Lung microvascular endothelial cell (primary cell): ENCODE data around the gene LY9. TPM values are rescaled to one million over a fixed set of nuclear protein-coding genes. Genes with fewer than 3 reads are reported as not detected.
"Not testable (repeated sequence)": the region's sequence is repeated elsewhere in the genome, so short reads cannot be mapped to it uniquely, and the experiment has no call there.

Experiments
- DNase-seq, 2 donors: peaks; one replicate each; pipeline versions ENCODE4 v3.0.0 to v3.0.0-alpha.2; 2010; ENCODE audit warnings: low read depth in 2 of 2
- total RNA-seq: library from RNA; depleted of rRNA; stranded (reverse); fragments of >200 nt; gene quantifications from 2 replicates; pipeline ENCODE4 v1.2.1, GENCODE V29; 2014

The LY9 gene
- total RNA-seq, 1 donor from 2014 or later = not detected

DNA sequence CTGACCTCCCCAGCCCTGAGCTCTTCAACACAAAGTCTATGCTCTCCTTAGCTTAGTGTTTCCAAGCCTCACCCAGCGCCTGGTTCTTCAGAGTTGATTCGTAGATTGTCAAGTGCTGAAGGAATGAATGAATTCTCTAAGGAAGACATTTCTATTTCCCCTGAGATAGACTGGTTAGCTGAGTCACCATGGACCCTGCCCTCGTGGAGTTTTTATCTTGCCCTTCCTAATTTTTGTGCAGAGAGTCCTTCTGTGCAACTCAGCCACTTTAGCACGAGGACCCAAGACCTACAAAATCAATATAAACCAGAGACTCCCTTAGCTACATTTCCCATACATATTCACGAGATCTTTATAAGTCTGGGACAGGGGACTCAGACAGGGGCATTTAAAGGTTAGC, 69.4 kb downstream of the LY9 start:
- DNase-seq = no peak

DNA sequence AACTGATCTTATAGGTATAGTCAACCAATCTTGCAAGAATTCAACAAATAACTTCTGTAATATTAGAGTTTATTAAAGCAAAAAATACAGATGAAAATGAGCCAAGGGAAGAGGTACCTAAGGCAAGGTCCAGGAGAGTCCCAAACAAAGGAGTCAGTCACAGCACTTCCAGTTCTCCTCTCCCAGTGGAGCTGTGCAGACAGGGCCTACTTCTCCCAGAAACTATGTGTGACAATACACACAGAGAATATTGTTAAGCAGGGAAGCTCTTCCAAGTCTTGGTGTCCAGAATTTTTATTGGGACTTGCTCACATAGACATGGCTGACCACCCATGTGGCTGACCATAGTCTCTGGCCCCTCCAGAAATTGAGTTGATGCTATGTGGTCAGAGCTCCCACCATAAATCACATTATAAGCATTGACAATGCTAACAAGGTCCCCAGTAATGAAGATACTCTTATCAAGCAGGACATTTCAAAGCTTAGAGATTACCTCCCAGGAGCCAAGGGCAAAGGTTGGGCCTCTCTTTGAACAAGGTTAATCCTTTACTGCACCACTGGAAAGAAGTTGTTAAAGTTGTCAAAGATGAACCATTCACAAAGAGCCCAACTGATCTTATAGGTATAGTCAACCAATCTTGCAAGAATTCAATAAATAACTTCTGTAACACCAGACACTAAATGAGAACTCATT, 70.2 kb downstream of the LY9 start:
- DNase-seq = no peak

DNA sequence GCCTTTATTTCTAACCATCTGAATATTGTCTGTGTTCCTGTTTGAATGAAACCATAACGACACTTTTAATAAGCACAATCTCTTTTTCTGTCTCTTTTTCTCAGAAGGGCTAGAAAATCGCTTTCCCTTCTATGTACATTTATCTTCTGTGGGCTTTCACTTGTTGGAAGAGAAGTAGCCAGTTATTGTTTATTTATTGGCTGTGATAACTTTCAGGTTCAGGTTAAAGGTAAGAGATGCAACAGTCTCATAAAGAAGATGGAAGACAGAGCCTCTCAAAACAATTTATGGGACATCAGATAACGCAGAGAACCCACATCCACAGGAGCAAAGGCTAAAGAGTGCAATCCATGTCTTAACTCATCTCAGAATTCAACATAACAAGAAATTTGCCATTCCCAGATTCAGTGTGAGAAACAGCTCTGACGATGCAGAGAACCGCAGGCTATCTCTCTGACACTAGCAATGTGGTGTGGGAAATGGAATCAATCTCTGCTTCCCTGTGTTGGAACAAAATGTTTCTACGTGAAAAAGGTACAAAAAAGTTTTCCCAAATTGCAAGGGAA, 70.8 kb downstream of the LY9 start:
- no peak for DNase-seq

DNA sequence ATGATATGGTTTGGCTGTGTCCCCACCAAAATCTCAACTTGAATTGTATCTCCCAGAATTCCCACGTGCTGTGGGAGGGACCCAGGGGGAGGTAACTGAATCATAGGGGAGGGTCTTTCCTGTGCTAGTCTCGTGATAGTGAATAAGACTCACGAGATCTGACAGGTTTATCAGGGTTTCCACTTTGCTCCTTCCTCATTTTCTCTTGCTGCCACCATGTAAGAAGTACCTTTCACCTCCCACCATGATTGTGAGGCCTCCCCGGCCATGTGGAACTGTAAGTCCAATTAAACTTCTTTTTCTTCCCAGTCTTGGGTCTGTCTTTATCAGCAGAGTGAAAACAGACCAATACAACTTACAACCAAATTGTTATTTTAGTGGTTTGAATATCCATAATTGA, 71.7 kb downstream of the LY9 start:
- not testable (repeated sequence) for DNase-seq

DNA sequence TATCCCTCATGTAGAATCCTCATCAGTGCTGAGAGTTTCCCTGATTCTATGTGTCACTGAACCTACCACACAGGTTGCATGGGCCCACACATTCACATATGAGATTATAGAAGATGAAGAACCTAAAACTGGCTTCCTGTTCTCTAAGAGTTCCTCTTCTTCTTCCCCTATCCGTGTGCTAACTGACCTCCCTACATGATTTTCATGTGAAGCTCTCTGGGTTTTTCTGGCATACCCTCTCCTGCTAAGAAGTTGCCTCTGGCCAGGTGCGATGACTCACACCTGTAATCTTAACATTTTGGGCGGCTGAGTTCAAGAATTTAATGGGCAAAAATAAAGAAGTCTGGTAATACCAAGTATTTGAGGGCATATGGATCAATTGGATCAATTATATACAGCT, 72.2 kb downstream of the LY9 start:
- DNase-seq = no peak

DNA sequence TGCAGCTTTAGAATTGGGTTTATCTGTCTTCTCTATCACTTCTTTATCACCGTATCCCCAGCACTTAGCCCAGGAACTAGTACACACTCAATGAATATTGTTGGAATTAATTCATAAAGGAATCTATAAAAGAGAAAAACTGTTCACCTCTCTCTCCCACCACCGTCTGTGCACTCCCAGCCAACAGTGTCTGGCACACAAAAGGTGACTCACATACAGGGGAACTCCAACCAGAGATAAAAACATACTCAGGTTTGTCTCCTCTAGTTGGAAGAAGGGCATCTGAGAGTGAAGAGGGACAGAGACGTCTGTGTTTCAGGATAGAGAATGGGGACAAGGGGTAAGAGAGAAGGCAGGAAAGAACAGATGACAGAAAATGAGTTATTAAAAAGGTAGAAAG, 79.0 kb downstream of the LY9 start:
- no peak for DNase-seq

DNA sequence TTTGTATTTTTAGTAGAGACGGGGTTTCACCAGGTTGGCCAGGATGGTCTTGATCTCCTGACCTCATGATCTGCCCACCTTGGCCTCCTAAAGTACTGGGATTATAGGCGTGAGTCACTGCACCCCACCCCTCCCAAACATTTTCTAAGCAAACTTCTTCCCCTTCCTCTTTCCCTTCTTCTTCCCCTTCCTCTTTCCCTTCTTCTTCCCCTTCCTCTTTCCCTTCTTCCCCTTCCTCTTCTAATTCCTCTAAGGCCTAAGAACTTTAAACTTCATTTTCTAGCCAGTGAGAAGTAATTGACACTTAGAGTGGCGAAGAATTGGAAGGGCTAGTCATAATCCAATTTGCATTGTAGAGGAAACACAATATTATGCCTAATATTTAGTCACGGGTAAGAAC, 79.6 kb downstream of the LY9 start:
- not testable (repeated sequence) for DNase-seq

DNA sequence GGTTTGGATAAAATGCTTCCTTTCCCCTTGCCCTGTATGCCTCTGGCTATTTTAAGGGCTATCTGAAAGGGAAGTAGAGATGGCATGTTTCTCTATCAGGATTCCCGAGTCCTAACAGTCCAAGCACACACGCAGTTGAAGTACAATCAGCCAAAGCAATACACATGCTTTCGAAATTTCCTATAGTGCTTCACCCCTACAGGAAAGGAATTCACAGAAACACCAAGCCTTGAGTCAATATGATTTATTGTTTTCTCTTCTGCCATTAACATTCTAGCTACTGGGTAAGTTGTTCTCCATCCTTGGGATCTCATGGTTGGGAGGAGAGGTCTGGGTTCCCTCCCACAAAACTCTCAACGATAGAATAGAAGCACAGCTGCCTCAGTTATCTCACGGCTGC, 80.3 kb downstream of the LY9 start:
- no peak for DNase-seq

DNA sequence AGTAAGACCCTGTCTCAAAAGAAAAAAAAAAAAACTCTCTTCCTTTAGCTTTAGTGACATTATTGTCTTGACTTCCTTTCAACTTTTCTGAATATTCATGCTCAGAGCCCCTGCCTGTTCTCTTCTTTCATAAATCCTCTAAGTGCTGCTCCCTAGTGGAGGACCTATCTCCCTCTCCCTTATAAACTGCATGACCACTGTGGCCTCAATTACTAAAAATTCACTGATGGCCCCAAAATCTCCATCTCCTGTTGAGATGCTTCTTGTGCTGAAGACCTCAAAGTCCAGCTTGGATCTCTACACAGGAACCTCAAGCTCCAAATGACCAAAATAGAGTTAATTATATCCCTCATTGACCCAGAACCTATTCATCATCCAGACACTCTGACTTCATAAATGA, 81.2 kb downstream of the LY9 start:
- DNase-seq = no peak

Other genes with a start within 250 kb of the LY9 start
- not detected in 2 replicates for gene CD84, start 216.7 kb upstream of the LY9 start, total RNA-seq
- gene SLAMF1, start 149.1 kb upstream of the LY9 start, total RNA-seq = not detected in 2 replicates
- gene CD48, start 84.4 kb upstream of the LY9 start, total RNA-seq = not detected in 2 replicates
- not detected in 2 replicates for gene SLAMF7, start 56.9 kb upstream of the LY9 start, total RNA-seq
- not detected in 2 replicates for gene CD244, start 66.7 kb downstream of the LY9 start, total RNA-seq
- not detected in 2 replicates for gene ITLN1, start 89.0 kb downstream of the LY9 start, total RNA-seq
- gene ITLN2, start 158.6 kb downstream of the LY9 start, total RNA-seq = not detected in 2 replicates
- 49.3 and 150 TPM in 2 replicates for gene F11R, start 225.0 kb downstream of the LY9 start, total RNA-seq
- gene TSTD1, start 242.8 kb downstream of the LY9 start, total RNA-seq = 1.7 and 7.1 TPM in 2 replicates
- gene USF1, start 249.8 kb downstream of the LY9 start, total RNA-seq = 83.0 and 105 TPM in 2 replicates